Osteocyte (in vitro differentiated cells): Measurements from ENCODE around the gene COCH. TPM values are rescaled to one million over a fixed set of nuclear protein-coding genes. Genes with fewer than 3 reads are reported as not detected.
"Not testable (repeated sequence)": the region's sequence is repeated elsewhere in the genome, so short reads cannot be mapped to it uniquely, and the experiment has no call there.

Experiments used
- DNase-seq: peaks from one replicate; pipeline ENCODE4 v3.0.0; 2021; ENCODE audit warnings: mixed read lengths; ENCODE audit not compliant: unreplicated experiment; ENCODE audit errors: extremely low spot score
- H3K27ac Mint-ChIP-seq: one replicate; pipeline ENCODE4 v1.8.0; 2021; ENCODE audit warnings: mild to moderate bottlenecking, mixed read lengths; ENCODE audit not compliant: unreplicated experiment
- H3K27me3 Mint-ChIP-seq: one replicate; pipeline ENCODE4 v1.8.0; 2021; ENCODE audit warnings: mixed read lengths; ENCODE audit not compliant: unreplicated experiment
- H3K36me3 Mint-ChIP-seq: one replicate; pipeline ENCODE4 v1.8.0; 2021; ENCODE audit warnings: mixed read lengths; ENCODE audit not compliant: unreplicated experiment
- H3K4me1 Mint-ChIP-seq: one replicate; pipeline ENCODE4 v1.8.0; 2021; ENCODE audit warnings: mixed read lengths; ENCODE audit not compliant: unreplicated experiment
- H3K4me3 Mint-ChIP-seq: one replicate; pipeline ENCODE4 v1.8.0; 2021; ENCODE audit warnings: mild to moderate bottlenecking, moderate library complexity, mixed read lengths; ENCODE audit not compliant: unreplicated experiment
- H3K9me3 Mint-ChIP-seq: one replicate; pipeline ENCODE4 v1.8.0; 2021; ENCODE audit warnings: mixed read lengths; ENCODE audit not compliant: unreplicated experiment
- CTCF ChIP-seq: fragments of 200-600 bp; sonication (generic); IDR thresholded peaks from 2 replicates; pipeline ENCODE4 v1.5.0; 2021; ENCODE audit warnings: antibody characterized with exemption, mild to moderate bottlenecking, moderate library complexity
- total RNA-seq: library from RNA; stranded (reverse); gene quantifications from 2 replicates; pipeline ENCODE4 v1.2.1, GENCODE V29; 2021

COCH gene
- total RNA-seq, 1 donor from 2014 or later: 6.0 TPM

GRCh38 chr14:30893819-30894218 lies 19.5 kb downstream of the COCH start:
- H3K27ac Mint-ChIP-seq: no peak overlapping the region
- H3K9me3 Mint-ChIP-seq: no peaks in the 10 kb centered on the region
- H3K27me3 Mint-ChIP-seq: no peaks in the 10 kb centered on the region
- peaks cover 37% of the 10 kb centered on the region for H3K36me3 Mint-ChIP-seq
- H3K4me3 Mint-ChIP-seq: no peak overlapping the region
- H3K4me1 Mint-ChIP-seq: peaks cover 3% of the 10 kb centered on the region
- no peak for DNase-seq
- TF ChIP-seq CTCF: no peak

- H3K27ac Mint-ChIP-seq: no peak overlapping the region
- TF ChIP-seq CTCF: no peak
- H3K4me3 Mint-ChIP-seq: no peak overlapping the region
- H3K9me3 Mint-ChIP-seq: no peaks in the 10 kb centered on the region
- peaks cover 3% of the 10 kb centered on the region for H3K4me1 Mint-ChIP-seq
- no peak for DNase-seq
- H3K36me3 Mint-ChIP-seq: peaks cover 37% of the 10 kb centered on the region
- H3K27me3 Mint-ChIP-seq: no peaks in the 10 kb centered on the region
These were observed 20.7 kb downstream of the COCH start for GRCh38 chr14:30894923-30895515.

GRCh38 chr14:30896435-30896834 lies 22.1 kb downstream of the COCH start:
- no peak overlapping the region for H3K4me3 Mint-ChIP-seq
- no peak for TF ChIP-seq CTCF
- H3K4me1 Mint-ChIP-seq: peaks cover 3% of the 10 kb centered on the region
- no peaks in the 10 kb centered on the region for H3K9me3 Mint-ChIP-seq
- H3K36me3 Mint-ChIP-seq: peaks cover 39% of the 10 kb centered on the region
- H3K27ac Mint-ChIP-seq: no peak overlapping the region
- no peak for DNase-seq
- H3K27me3 Mint-ChIP-seq: no peaks in the 10 kb centered on the region

- not testable (repeated sequence) for H3K27ac Mint-ChIP-seq, H3K4me3 Mint-ChIP-seq, H3K9me3 Mint-ChIP-seq, H3K27me3 Mint-ChIP-seq, DNase-seq, H3K4me1 Mint-ChIP-seq
- H3K36me3 Mint-ChIP-seq: peaks cover 40% of the 10 kb centered on the region
These were observed 22.8 kb downstream of the COCH start for GRCh38 chr14:30897121-30897520.

- Mint-ChIP-seq H3K4me3 (no peak overlapping the region), H3K27me3 (no peaks in the 10 kb centered on the region), H3K27ac (no peak overlapping the region), H3K36me3 (peaks cover 35% of the 10 kb centered on the region), H3K4me1 (no peaks in the 10 kb centered on the region), H3K9me3 (no peaks in the 10 kb centered on the region)
- DNase-seq: no peak
- TF ChIP-seq CTCF: no peak
These were observed 29.1 kb downstream of the COCH start for GRCh38 chr14:30903285-30904124.
